Hepatocyte (in vitro differentiated cells): ENCODE data around the gene PRR23E. TPM values are rescaled to one million over a fixed set of nuclear protein-coding genes. Genes with fewer than 3 reads are reported as not detected.

Experiments used
- DNase-seq: peaks from one replicate; pipeline ENCODE4 v3.0.0-alpha.2; 2016; ENCODE audit warnings: low spot score
- H2AFZ ChIP-seq: fragments of 200-600 bp; sonication (generic); 2 replicates; pipeline ENCODE4 v1.6.0; 2016; ENCODE audit warnings: antibody characterized with exemption, mild to moderate bottlenecking
- H3K27ac ChIP-seq: fragments of 200-600 bp; sonication (generic); 2 replicates; pipeline ENCODE4 v1.5.1; 2016; ENCODE audit warnings: mild to moderate bottlenecking
- H3K27me3 ChIP-seq: fragments of 200-600 bp; sonication (generic); 2 replicates; pipeline ENCODE4 v1.6.1; 2016
- H3K36me3 ChIP-seq: fragments of 200-600 bp; sonication (generic); replicated peaks from 2 replicates; pipeline ENCODE4 v1.5.1; 2016; ENCODE audit warnings: low read depth; ENCODE audit not compliant: insufficient read depth
- H3K4me1 ChIP-seq: fragments of 200-600 bp; sonication (generic); 2 replicates; pipeline ENCODE4 v1.5.1; 2016; ENCODE audit warnings: mild to moderate bottlenecking, moderate library complexity; ENCODE audit not compliant: insufficient read depth
- H3K4me2 ChIP-seq: fragments of 200-600 bp; sonication (generic); 2 replicates; pipeline ENCODE4 v1.6.0; 2016
- H3K4me3 ChIP-seq: fragments of 200-600 bp; sonication (generic); 2 replicates; pipeline ENCODE4 v1.5.1; 2016; ENCODE audit warnings: mild to moderate bottlenecking
- H3K79me2 ChIP-seq: fragments of 200-600 bp; sonication (generic); 2 replicates; pipeline ENCODE4 v1.6.0; 2017; ENCODE audit warnings: mild to moderate bottlenecking
- H3K9me2 ChIP-seq: fragments of 200-600 bp; sonication (generic); replicated peaks from 2 replicates; pipeline ENCODE4 v1.6.0; 2017; ENCODE audit warnings: mild to moderate bottlenecking; ENCODE audit not compliant: insufficient read depth
- H3K9me3 ChIP-seq: fragments of 200-600 bp; sonication (generic); 2 replicates; pipeline ENCODE4 v1.5.1; 2016; ENCODE audit warnings: low read depth, mild to moderate bottlenecking
- H4K20me1 ChIP-seq: fragments of 200-600 bp; sonication (generic); 2 replicates; pipeline ENCODE4 v1.6.0; 2016; ENCODE audit warnings: mild to moderate bottlenecking; ENCODE audit not compliant: insufficient read depth, poor library complexity, severe bottlenecking
- CTCF ChIP-seq: fragments of 200-600 bp; sonication (generic); IDR thresholded peaks from 2 replicates; pipeline ENCODE4 v1.5.1; 2016; ENCODE audit warnings: antibody characterized with exemption, mild to moderate bottlenecking; ENCODE audit not compliant: poor library complexity
- EZH2 ChIP-seq: fragments of 200-600 bp; sonication (generic); IDR thresholded peaks from 2 replicates; pipeline ENCODE4 v1.6.1; 2016; ENCODE audit warnings: antibody characterized with exemption, mild to moderate bottlenecking, borderline replicate concordance
- EZH2phosphoT487 ChIP-seq: fragments of 200-600 bp; sonication (generic); IDR thresholded peaks from one replicate; pipeline ENCODE4 v1.6.1; 2018; ENCODE audit warnings: antibody characterized with exemption, mild to moderate bottlenecking, low read depth, moderate library complexity; ENCODE audit not compliant: unreplicated experiment, severe bottlenecking
- WGBS: methylation state at CpG from one replicate; pipeline ENCODE4 v1.1.6; 2016; ENCODE audit warnings: low lambda C conversion rate; ENCODE audit errors: missing lambda C conversion rate; 5-methylcytosine and 5-hydroxymethylcytosine counted together
- polyA plus RNA-seq: library from polyadenylated mRNA; unstranded; fragments of >200 nt; fragmentation: Nextera tagmentation; extraction: Ambion mirVana; gene quantifications from 2 replicates; pipeline ENCODE4 v1.2.1, GENCODE V29; 2016
- total RNA-seq: library from RNA; depleted of rRNA; stranded (reverse); fragments of >200 nt; gene quantifications from 2 replicates; pipeline ENCODE4 v1.2.3, GENCODE V29; 2014

Gene PRR23E
- total and polyA plus RNA-seq, 2 experiments from 2014 or later = not detected

GRCh38 chr3:127164615-127165014, 28.3 kb upstream of the PRR23E start:
- Histone ChIP-seq H3K36me3 (no peaks in the 10 kb centered on the region), H2AFZ (no peak overlapping the region), H3K27ac (no peak overlapping the region), H4K20me1 (no peaks in the 10 kb centered on the region), H3K4me1 (no peaks in the 10 kb centered on the region), H3K27me3 (no peaks in the 10 kb centered on the region), H3K9me2 (no peaks in the 10 kb centered on the region), H3K79me2 (no peaks in the 10 kb centered on the region), H3K4me2 (no peak overlapping the region), H3K9me3 (no peaks in the 10 kb centered on the region), H3K4me3 (no peak overlapping the region)
- DNase-seq = no peak
- no peak for TF ChIP-seq EZH2
- no peak for TF ChIP-seq EZH2phosphoT487
- TF ChIP-seq CTCF = no peak
- 70% methylated on average over 5 of the region's 5 CpGs for WGBS

GRCh38 chr3:127165036-127165435, 27.9 kb upstream of the PRR23E start:
- TF ChIP-seq CTCF = no peak
- TF ChIP-seq EZH2phosphoT487 = no peak
- no peak for TF ChIP-seq EZH2
- Histone ChIP-seq H3K79me2 (no peaks in the 10 kb centered on the region), H3K9me3 (no peaks in the 10 kb centered on the region), H2AFZ (no peak overlapping the region), H3K9me2 (no peaks in the 10 kb centered on the region), H3K4me3 (no peak overlapping the region), H3K27ac (no peak overlapping the region), H3K36me3 (no peaks in the 10 kb centered on the region), H3K4me2 (no peak overlapping the region), H4K20me1 (no peaks in the 10 kb centered on the region), H3K27me3 (peaks cover 1% of the 10 kb centered on the region), H3K4me1 (no peaks in the 10 kb centered on the region)
- DNase-seq = no peak
- WGBS = 88% methylated on average over 2 of the region's 2 CpGs

GRCh38 chr3:127165694-127166485, 27.0 kb upstream of the PRR23E start:
- H3K79me2 ChIP-seq = no peaks in the 10 kb centered on the region
- H3K27me3 ChIP-seq = peaks cover 9% of the 10 kb centered on the region
- TF ChIP-seq EZH2 (no peak), EZH2phosphoT487 (no peak), CTCF (no peak)
- no peaks in the 10 kb centered on the region for H3K36me3 ChIP-seq
- DNase-seq = no peak
- no peak overlapping the region for H2AFZ ChIP-seq
- no peaks in the 10 kb centered on the region for H3K4me1 ChIP-seq
- H3K27ac ChIP-seq = no peak overlapping the region
- WGBS = 55% methylated on average over 5 of the region's 5 CpGs
- H3K4me3 ChIP-seq = no peak overlapping the region
- no peak overlapping the region for H3K4me2 ChIP-seq
- H3K9me2 ChIP-seq = no peaks in the 10 kb centered on the region
- H3K9me3 ChIP-seq = no peaks in the 10 kb centered on the region
- no peaks in the 10 kb centered on the region for H4K20me1 ChIP-seq
